ENCODE data around the gene FBRSL1.
A peak's percentile ranks its signal among the peaks of the same experiment; 100 is the strongest.
"Not testable (repeated sequence)": the region's sequence is repeated elsewhere in the genome, so short reads cannot be mapped to it uniquely, and the experiment has no call there.

The FBRSL1 gene

DNA sequence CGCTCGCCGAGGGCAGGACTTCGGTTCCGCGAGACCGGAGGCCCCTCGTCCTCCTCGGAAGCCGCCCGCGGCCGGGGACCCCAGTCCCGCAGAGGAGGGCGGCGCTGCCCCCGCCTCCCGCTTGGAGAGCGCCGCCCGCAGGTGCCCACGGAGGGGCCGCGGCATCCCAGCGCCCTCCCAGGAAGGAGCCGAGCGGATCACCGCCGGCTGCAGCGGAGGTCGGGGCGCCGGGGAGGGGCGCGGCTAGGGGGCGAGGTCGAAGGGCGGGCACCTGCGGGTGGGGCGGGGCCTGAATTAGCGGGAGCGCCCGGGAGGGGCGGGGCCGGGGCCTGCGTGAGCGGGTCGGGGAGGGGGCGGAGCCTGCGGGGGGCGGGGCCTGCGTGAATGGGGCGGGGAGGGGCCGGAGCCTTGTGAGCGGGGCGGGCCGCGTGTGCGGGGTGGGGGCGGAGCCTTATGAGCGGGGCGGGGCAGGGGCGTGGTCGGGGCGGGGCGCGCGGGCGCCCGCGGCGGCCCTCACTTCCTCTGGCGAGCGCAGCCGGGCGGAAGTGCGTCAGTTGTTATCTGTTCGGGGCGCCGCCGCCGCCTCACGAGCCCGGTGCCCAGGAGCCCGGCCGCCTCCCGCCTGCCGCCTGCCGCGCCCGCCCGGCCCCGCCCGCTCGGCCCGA, at the start of gene FBRSL1:
FBRSL1 (plus strand) TSS at position 550 of the 665 bp plus-strand sequence.
- peak; percentile 91 to 95 for DNase-seq

DNA sequence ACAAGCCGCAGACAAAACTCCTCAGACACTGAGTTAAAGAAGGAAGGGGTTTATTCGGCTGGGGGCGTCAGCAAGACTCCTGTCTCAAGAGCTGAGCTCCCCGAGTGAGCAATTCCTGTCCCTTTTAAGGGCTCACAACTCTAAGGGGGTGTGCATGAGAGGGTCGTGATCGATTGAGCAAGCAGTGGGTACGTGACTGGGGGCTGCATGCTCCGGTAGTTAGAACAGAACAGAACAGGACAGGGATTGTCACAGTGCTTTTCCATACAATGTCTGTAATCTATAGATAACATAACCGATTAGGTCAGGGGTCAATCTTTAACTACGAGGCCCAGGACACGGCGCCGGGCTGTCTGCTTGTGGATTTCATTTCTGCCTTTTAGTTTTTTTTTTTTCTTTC, 49.5 kb upstream of the FBRSL1 start:
- not testable (repeated sequence) for DNase-seq

DNA sequence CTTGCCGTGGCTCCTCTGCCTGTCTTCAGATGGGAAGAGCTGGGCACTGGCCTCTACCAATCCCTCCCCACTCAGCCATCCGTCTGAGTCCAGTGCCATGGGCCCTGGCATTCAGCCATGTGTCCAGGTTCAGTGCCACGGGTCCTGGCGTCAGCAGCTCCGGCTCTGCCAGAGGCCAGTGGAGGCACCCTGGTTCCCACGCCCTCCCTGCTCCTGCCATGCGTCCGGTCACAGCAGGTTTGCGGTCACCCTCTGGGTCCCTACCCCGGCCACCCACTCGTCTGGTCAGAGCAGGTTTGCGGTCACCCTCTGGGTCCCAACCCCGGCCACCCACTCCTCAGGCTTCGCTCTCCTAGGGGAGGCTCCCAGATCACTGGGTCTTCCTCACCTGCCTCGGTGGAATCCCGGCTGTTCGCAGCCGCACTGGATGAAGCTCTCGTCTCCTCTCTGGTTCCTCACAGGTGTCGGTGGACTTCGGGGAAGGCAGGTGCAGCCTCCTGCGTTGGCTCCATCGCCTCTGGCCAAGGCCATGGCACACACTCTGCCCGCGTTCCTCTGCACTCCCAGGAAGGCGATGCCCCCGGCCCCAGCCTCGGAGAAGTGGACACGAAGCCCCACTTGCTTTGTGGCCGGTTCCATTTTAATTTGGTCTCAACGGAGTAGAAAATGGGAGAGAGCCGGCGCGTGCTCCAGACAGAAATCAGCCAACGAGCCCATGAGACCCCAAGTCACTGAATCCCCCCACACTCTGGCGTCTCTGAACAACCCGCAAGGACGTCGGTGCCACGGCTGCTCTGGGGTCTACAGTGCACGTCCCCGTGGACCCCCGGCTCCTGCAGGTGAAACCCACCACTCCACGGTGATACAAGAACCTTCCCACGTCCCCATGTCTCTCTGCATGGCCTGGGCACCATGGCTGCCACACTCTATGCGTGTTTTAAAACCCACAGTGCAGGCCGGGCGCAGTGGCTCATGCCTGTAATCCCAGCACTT, 47.8 kb upstream of the FBRSL1 start:
- DNase-seq = no peak

DNA sequence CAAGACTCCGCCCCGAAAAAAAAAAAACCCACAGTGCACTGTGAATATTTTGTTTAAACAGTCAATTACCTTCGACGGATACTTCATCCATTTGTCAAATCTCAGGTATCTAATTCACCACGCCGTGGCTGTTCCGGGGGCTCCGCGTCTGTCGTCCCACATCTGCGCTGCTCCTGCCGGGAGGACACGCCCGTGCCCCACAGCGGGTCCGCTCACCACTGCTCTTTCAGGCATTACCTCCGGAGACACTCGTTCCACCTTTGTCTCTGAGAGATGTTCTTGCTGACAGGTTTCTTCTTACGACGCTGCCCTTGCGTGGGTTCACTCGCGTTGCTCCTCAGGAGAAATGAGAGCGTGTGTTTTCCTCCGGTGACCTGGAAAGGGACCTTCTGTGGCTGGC, 46.9 kb upstream of the FBRSL1 start:
- DNase-seq = no peak

DNA sequence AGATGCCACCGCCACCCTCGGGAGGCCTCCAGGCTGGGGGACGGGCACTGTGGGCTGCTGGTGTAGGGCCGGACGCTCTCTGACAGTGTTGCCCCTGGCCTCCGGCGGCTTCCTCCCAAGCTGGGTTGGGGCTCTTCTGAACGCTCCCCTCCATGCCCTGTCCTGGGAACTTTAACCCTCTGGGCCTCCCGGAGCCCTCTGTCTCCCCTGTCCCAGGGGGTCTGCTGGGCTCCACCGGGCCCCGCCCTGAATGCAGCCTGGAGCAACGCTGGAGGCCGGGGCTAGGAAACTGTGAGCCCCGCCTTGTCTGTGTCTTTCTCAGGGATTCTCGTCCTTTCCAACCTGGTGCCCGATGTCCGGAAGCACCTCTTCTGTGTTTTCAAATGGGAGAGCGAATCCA, 45.7 kb upstream of the FBRSL1 start:
- DNase-seq = no peak

DNA sequence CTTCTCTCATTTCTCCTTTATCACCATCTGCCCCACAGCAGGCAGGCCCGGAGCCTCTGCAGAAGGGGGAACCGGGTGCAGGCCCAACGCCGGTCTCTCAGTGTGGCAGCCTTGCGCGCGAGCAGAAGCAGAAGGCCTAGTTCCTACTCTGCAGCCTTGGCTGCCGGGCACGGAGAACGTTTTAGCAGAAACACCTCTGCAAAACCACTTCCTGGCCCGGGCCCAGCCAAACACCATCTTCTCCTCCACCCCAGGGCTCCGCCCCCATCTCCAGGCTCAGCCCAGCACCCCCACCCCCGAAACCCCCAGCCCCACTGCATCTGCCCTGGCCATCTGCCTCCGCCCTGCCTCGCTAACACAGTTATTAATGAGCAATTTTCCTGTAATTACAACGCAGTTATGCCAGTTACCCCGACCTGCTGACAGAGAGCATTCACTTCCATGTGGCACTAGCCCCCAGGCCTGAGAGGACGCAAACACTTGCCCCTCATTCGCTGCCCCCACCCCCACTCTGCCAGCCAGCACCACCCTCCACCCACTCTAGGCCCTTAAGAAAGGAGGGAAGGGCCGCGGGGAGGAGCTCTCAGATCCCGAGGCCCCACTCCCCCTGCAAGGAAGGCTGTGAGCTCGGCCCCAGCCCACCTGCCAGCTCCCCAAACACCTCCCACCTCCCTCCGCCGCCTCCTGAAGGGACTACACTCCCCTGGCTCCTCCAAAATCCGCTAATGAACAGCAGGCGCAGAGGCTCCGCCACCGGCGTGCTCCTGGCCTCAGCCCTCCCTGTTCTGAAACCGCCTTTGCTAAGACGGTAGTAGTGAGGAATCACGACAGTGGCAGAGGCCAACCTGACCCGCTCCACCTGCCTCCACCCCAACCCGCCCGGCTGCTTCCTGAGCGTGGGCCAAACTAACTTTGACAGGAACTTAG, 44.7 kb upstream of the FBRSL1 start:
- DNase-seq = peak; percentile 89 to 91

DNA sequence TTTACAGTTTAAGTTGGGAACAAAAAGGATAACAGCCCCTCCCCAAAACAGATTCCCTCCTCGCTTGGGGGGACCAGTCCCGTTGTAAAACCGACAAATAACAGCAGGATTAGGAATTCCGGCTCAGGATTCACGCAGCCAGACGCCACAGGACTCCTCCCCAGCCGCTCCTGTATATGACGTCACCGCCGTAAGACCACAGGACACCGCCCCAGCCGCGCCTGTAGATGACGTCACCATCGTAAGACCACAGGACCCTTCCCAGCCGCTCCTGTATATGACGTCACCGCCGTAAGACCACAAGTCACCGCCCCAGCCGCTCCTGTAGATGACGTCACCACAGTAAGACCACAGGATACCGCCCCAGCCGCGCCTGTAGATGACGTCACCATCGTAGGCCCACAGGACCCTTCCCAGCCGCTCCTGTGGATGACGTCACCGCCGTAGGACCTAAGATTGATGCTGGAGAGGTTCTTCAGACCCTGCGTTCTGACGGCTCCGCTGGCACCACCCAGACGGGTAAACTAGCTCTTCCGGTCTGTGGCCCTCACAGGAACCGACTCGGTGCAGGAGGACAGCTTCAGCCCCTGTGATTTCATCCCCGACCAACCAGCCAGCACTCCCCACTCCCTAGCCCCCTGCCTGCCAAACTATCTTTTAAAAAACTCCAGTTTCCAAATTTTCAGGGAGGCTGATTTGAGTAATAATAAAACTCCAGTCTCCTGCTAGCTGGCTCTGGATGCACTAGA, 43.9 kb upstream of the FBRSL1 start:
- DNase-seq = peak; percentile 86 to 90

DNA sequence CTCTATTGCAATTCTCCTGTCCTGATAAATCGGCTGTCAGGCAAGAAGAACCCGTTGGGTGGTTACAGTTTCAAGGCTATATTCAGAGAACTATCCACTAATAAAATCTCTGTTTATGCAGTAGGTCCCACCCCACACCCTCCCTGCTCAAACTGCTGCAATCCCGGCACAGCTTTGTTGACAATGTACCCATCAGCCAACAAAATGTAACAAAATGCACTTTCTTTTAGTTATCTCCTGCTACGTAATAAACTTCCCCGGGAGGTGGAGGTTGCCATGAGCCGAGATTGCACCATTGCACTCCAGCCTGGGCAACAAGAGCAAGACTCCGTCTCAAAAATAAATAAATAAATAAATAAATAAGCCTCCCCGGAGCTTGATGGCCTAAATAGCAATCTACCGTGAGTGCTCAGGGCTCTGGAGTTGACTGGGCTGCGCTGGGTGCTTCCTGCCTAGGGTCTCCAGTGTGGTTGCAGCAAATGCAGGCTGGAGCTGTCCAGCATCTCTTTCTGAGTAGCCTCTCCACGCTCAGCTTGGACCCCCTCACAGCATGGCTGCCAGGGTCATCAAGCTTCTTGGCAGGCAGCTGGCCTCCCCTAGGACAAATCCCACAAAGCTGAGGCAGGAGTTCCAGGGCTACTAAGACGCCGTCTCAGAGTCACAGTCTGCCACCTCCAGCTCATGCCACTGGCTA, 43.2 kb upstream of the FBRSL1 start:
- DNase-seq = no peak

DNA sequence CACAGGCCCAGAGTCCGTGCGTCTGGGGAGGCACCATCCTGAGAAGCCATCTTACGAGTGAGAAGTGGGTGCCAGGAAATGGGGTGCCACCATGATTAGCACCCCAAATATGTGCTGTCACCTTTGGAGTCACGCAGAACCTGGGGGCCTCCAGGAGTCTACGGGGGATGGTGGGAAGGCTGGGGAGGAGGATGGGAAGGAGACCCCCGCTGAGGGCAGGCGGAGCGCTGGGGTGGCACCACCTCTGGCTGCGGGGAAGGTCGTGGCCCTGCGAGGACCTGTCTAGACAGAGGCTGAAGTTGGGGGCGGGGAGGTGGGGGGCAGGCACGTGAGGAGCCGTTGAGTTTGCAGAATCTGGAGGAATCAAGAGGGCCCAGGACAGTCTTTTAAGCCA, 42.6 kb upstream of the FBRSL1 start:
- DNase-seq = no peak

DNA sequence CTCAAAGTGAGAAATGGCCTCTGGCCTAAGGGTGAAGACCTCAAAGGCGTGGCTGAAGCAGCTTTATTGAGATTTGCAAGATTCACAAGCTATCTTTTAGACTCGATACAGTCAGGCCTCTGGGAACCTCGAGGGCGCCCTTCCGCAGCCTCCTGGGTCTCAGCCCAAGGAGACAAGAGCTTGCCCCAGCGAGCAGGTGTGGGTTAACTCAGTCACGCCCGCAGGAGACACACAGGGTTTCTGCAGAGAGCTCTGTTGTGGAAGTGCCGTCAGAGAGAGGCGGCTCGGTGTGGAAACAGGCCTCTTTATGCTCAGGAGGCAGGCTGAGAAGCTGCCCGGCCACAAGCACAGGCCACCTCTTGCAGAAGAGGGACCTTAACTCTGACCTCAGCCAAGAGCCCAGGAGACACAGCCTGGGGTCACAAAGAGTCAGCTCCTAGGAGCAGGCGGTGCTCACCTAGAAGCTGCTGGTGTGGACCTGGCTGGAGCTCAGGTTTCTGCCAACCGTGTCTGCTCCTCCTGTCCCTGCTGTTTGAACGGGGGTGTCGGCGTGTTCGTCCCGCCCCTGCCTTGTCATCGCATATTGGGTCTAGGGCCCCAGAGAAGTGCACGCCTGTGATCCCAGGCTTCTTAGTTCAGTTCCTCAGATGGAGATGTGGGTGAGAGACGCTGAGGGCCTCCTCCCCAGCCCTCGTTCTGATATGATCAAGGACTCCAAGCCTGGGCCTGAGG, 42.1 kb upstream of the FBRSL1 start:
- no peak for DNase-seq

DNA sequence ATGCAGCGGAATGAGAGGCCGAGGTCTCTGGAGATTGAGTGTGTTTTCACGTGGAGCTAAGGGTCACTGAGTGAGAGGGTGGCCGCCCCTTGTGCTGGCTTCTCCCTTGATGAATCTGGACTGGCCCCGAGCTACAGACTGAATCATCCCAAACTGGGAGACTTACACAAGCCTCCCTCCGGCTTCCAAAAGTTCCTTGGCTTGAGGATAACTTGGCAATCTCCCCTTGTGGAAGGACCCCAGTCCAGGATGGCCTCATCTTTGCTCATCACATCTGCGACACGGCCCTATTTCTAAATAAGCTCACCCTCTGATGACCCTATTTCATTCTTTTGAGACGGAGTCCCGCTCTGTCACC, 41.5 kb upstream of the FBRSL1 start:
- no peak for DNase-seq

DNA sequence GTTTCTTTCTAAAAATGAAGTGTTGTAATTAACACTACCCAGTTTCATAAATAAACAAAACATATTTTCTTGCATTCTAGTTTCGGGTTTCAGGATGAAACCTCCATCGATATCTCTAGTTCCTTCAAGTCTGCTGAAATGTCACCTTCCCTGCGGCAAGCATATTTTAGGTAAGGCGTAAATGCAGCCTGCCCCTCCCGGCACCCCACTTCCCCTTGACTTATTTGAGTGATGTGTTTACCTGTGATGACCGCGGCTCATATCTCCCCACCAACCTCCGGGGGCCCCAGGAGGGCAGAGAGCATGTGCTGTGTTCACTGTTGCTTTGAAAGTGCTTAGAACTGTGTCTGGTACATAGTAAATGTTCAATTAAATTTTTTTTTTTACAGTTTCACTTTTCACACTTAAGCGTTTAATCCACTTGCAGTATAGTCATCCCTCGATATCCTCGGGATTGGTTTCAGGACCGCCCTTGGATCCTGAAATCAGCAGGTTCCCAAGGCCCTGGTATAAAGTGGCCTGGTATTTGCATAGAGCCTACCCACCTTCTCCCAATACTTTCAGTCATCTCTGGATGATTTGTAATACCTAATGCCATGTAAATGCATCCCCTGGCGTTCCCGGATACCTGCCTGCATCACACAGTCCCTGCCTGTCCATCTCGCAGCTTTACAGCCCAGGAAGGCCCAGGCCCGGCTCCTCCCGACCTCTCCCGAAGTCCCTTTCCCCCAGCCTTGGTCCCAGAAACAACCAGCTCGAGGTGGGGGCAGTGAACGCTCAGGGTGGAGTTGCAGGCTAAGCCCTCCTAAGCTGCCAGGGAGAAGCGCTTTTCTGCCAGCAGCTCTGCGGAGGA, 40.2 kb upstream of the FBRSL1 start:
- peak; percentile 40 to 60 for DNase-seq

DNA sequence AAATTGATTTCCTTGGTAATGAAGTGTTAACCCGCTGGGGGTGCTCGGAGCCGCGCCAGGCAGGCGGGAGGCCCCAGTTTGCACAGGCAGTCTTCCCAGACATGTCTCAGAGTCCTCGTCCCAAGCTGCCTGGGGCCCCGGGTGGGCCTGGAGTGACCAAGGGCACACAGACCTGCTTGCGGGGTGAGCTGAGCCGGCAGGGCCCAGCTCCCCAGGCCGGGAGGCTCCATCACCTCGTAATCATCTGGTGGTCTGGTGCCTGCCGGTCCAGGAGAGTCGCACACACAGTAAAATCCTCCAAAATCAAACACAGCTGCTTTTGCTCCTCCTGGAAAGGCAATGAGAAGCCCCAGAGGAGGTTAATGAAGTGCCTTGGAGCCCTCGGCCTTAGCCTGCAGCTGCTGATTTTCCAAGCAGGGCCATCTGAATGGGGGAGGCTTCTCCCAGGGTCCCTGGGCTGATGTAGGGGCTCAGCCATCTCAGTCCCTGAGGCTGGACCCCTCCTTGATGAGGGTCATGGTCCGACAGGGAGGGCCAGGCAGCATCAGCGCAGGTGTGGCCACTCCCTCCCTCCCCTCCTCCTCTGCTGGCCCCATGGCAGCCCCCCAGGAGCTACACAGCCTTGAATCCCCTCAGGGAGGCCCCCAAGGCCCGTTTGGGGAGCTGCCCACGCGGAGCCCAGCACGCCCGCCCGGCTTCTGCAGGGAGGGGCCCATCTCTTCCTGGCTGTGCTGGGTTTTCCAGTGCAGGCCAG, 39.4 kb upstream of the FBRSL1 start:
- no peak for DNase-seq

DNA sequence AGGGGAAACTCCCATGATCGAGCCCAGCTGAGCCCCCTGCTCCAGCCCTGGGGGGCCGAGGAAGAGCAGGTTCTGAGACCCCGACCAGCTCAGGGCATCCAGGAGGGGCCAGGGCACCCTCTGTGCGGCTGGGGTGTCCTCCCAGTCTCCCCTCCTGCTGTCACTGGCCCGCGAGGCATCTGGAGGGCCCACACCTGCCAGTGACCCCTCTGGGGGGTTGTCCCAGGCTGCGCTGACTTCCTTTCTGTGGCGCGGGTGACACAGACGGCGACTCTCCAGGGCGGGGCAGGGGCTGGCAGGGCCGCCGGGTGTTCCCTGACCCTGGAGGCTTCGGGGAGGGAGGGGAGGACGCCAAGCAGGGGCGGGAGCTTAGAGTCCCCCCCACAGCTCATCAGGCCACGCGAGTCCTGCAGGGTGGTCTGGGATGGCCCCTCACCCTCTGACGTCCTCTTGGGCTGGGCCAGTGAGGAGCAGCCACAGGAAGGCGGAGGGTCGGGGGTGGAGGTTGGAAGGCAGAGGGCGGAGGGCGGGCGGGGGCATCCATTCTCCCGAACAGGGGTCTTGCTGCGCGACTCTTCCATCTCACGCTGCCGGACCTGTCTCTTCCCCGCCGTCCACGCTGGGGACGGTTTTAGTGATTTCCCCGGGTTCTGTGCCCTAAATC, 38.6 kb upstream of the FBRSL1 start:
- no peak for DNase-seq

DNA sequence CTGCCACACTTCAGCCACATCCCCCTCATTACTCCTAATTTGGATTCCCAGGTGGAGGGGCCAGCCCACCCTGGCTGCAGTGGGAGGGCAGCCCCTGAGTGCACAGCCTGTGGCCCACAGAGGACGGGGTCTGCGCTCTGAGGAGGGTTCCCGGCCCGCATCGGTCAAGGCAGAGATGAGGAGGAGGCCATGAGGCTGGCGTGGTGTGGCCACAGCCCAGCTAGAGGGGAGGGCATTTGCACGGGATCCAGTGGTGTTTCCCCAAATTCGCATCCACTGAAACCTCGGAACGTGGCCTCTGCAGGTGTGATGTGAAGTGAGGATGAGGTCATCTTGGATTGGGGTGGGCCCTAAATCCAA, 38.1 kb upstream of the FBRSL1 start:
- DNase-seq = no peak

DNA sequence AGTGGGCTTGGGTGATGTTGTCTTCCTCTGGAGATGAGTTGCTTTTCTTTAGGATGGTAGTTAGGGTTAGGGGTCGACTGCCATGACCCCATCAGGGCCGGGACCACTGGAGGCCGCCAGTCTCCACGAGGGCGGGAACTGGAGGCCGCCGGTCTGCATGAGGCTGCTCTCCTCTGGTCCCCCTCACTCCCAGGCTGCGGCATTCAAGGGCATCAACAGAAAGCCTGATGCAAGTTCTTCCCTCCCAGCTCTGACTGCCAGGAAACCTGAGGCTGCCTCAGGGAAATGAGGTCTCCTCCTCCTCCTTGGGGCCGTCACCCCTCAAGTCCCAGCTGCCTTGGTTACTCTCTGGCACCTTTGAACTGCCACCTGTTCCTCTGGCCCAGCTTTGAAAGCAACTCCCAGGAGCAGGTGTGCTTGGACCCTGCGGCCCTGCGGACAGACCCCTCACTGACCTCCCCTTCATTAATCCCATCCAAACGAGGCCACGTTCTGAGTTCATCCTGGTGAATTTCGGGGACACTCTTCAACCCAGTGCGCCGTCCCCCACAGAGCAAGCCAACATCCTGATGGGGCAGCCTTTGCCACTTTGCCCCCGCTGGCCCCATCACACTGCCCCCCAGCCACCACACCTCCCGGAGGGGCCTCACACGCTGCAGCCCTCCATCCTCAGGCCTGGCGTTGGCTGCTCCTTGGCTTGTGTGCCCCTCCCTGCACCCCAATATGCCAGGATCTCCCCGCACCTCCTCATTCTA, 37.2 kb upstream of the FBRSL1 start:
- DNase-seq = no peak

DNA sequence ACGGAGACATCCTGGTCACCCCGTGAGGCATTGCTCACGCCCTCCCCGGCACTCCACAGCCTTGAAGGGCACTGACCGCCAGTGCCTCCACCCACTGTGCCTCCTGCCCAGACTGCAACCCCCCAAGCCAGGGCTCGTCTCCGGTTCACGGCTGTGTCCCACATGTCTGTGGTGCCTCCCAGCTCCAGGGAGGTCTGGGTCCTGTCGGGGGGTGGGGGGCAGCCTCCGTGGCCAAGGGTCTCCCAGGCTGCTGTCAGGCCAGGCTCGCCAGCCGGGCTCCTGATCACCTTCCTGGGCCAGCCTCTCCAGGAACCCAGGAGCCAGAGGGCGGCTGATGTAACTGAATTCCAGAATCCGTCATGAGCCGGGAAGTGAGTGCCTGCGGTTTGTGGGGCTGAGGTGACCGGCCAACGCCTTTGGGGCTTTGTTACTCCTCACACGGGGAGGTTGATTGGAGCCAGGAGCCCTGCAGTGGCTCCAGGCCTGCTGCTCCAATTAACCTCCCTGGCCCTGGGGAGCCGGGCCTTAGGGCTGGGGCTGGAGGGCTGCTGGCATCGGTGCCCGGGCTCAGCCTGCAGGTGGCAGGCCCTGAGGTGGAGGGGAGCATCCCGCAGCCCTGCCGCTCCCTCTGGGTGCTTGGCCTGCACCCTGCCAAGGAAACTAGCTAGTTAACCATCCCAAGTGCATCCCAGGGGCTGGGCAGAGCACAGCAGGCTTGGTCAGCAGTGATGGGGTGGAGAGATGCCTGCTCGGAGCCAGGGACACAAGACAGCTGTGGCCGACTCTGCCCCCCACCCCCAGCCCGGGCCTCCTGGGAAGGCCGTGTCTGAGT, 36.4 kb upstream of the FBRSL1 start:
- no peak for DNase-seq
